Measurements from ENCODE around the gene LHX8. TPM values are rescaled to one million over a fixed set of nuclear protein-coding genes. Genes with fewer than 3 reads are reported as not detected.

LHX8 gene
- total and polyA plus RNA-seq, 2 of the 13 experiments (the other 11 are each of a cell fraction or from before 2014, with no cell fraction given), result not detected

- no peak overlapping the region for H3K27ac ChIP-seq (ENCODE audit: extremely low read length, insufficient read depth, low read length)
- DNase-seq (ENCODE audit: low spot score), result no peak
- no peak for FAIRE-seq
- H3K27me3 ChIP-seq (ENCODE audit: control insufficient read depth in 1 of 2, insufficient read depth in 2 of 2, low read length in 2 of 2), result peaks cover 7 to 91% of the 10 kb centered on the region in 2 experiments
- intact Hi-C loops (cut with micrococcal nuclease; ENCODE audit: unreplicated experiment), result no loop called here
- no peak overlapping the region for H3K9ac ChIP-seq (ENCODE audit: insufficient read depth, low read depth, low read length)
- no peak overlapping the region for H3K4me3 ChIP-seq (replicated peaks in 1 of 3; ENCODE audit: insufficient read depth in 1 of 3, low read depth in 2 of 3, low read length in 3 of 3)
- no peaks in the 10 kb centered on the region for H4K20me1 ChIP-seq (ENCODE audit: insufficient read depth, low read length)
- no peaks in the 10 kb centered on the region for H3K9me3 ChIP-seq (ENCODE audit: low read length)
- WGBS (ENCODE audit: low lambda C conversion rate), result 19% methylated on average over 10 of the region's 10 CpGs
- no peaks in the 10 kb centered on the region for H3K79me2 ChIP-seq (ENCODE audit: insufficient read depth, low read length)
- no peak overlapping the region for H3K4me2 ChIP-seq (ENCODE audit: low read depth, low read length)
- BruUV-seq (replicated peaks), result no TSS peak
- in situ Hi-C loops (cut with HindIII; ENCODE audit: extremely low pct_ligation_motif_present, low pct_unique_long_range_greater_than_20kb), result no loop called here
- no peaks in the 10 kb centered on the region for H3K36me3 ChIP-seq (replicated peaks in 1 of 2; ENCODE audit: control insufficient read depth in 1 of 2, insufficient read depth in 2 of 2, low read length in 2 of 2)
- no peak overlapping the region for H2AFZ ChIP-seq (ENCODE audit: low read length)
- CTCF ChIA-PET (ENCODE audit: low intra/inter-chr PET ratio, low total read pairs), result no interaction called here
- no peak for TF ChIP-seq MAF1 (CRISPR knock-in tag; IDR thresholded peaks at IDR 0.05; ENCODE audit: borderline replicate concordance)
- no peak for TF ChIP-seq ZFP62 (CRISPR knock-in tag; IDR thresholded peaks at IDR 0.05)
- TF ChIP-seq TOPORS (CRISPR knock-in tag; IDR thresholded peaks at IDR 0.05), result no peak
- no peak for TF ChIP-seq ZSCAN9 (CRISPR knock-in tag; IDR thresholded peaks at IDR 0.05; ENCODE audit: borderline replicate concordance)
- TF ChIP-seq USF2 (IDR thresholded peaks at IDR 0.05; ENCODE audit: low read depth, low read length), result no peak
- no peak for TF ChIP-seq USF2 (CRISPR knock-in tag; IDR thresholded peaks at IDR 0.05; ENCODE audit: borderline replicate concordance)
- no peak for TF ChIP-seq PHF5A (CRISPR knock-in tag; IDR thresholded peaks at IDR 0.05; ENCODE audit: low read depth, unreplicated experiment)
- TF ChIP-seq FOSL2 (CRISPR knock-in tag; IDR thresholded peaks at IDR 0.05), result no peak
- peaks cover 9% of the 10 kb centered on the region for H3K4me1 ChIP-seq (ENCODE audit: insufficient read depth, low read length)
- POLR2A ChIA-PET, result no interaction called here
- no peak for ATAC-seq
Observed at GRCh38 chr1:75129660-75129982, 4.6 kb upstream of the LHX8 start.

Data from HepG2 (cell line).